Right lobe of liver (tissue), 6 donors: ENCODE data around the gene FLVCR2. TPM values are rescaled to one million over a fixed set of nuclear protein-coding genes. Genes with fewer than 3 reads are reported as not detected.

Experiments
- ATAC-seq, 4 donors: fragments of 200-7000 bp; cut with Tn5 transposase; one replicate each; pipeline ENCODE4 v1.9.1; 2020; ENCODE audit warnings: mild to moderate bottlenecking in 4 of 4, moderate library complexity in 4 of 4
- DNase-seq, 3 donors: peaks; one replicate each; pipeline ENCODE4 v3.0.0-alpha.2; 2020
- H3K27ac ChIP-seq, 3 donors: fragments of 200-600 bp; one replicate each; pipeline ENCODE4 v1.8.0; 2022
- H3K27me3 ChIP-seq, 2 donors: fragments of 200-600 bp; one replicate each; pipeline ENCODE4 v1.8.0; 2022
- H3K36me3 ChIP-seq, 4 donors: fragments of 200-600 bp; sonication (generic) in 1 of 4; one replicate each; pipeline versions ENCODE4 v1.5.1 to v1.8.0; 2017 to 2022; ENCODE audit warnings: control low read depth in 1 of 4
- H3K4me1 ChIP-seq, 4 donors: fragments of 200-600 bp; sonication (generic) in 1 of 4; one replicate each; pipeline versions ENCODE4 v1.5.1 to v1.8.0; 2017 to 2022; ENCODE audit warnings: control low read depth in 1 of 4
- H3K4me3 ChIP-seq, 3 donors: fragments of 200-600 bp; one replicate each; pipeline ENCODE4 v1.8.0; 2022
- H3K9me3 ChIP-seq, 4 donors: fragments of 200-600 bp; sonication (generic) in 1 of 4; one replicate each; pipeline versions ENCODE4 v1.5.1 to v1.8.0; 2017 to 2022; ENCODE audit warnings: control low read depth in 1 of 4
- CTCF ChIP-seq, 4 donors: fragments of 200-600 bp in 3 of 4; fragments of 450-650 bp in 1 of 4; IDR thresholded peaks; one replicate each; pipeline versions ENCODE4 v1.5.1 to v1.8.0; 2016 to 2022; ENCODE audit warnings: antibody characterized with exemption in 4 of 4, mild to moderate bottlenecking in 2 of 4
- POLR2A ChIP-seq: fragments of 450-650 bp; IDR thresholded peaks from one replicate; pipeline ENCODE4 v1.6.1; 2017; ENCODE audit warnings: antibody characterized with exemption, mild to moderate bottlenecking
- WGBS: methylation state at CpG from one replicate; pipeline ENCODE4 v1.1.6; 2018; ENCODE audit warnings: low coverage, low lambda C conversion rate; ENCODE audit not compliant: insufficient coverage; ENCODE audit errors: missing lambda C conversion rate; 5-methylcytosine and 5-hydroxymethylcytosine counted together
- intact Hi-C, 2 donors: fragments of 100-400 bp; cut with DNase I; formaldehyde crosslinking; loops; one replicate each; pipeline versions ENCODE4 v1.11.2 to v1.14.1; 2022
- total RNA-seq, 6 experiments: library from RNA; depleted of rRNA in 2 of 6; stranded (reverse); fragments of >200 nt in 2 of 6; fragmentation: NEBNext Ultra II Directional in 3 of 6; extraction: Animal tissue kit (Norgen Biotek cat#: 25700) in 3 of 6; gene quantifications; one replicate each; pipeline versions ENCODE4 v1.1.0 to v1.2.4, GENCODE V29; 2016 to 2023
- donor health status: DM: no; HTN: yes; CAD: no.
- donor health status: DM: no; HTN: no; CAD: no.
- donor health status: DM: no; HTN: no; CAD: no.
- donor health status: DM: no; HTN: yes; CAD: no.
- donor health status: DM: no; HTN: yes; CAD: no.

FLVCR2 gene
- total RNA-seq, 6 experiments from 2014 or later = 17.0 to 42.8 (median 27.8) TPM

DNA sequence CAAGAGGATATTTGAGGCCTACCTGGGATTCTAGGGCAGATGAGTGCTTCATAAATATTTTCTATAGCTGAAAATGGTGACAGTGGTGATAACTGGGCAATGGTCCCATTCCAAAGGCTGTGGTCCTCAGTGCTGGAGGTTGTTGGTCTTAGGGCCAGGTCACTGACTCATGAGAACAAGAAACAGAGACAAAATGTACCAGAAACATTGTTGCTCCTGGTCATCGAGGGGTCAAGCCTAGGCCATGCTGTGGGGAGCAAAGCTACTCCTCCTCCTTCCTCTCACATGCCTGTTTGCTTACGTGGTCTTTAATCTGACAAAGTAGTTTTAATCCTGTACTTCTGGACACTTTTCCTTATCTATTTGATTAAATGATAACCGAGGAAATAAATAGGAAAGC, 48.4 kb downstream of the FLVCR2 start:
- ATAC-seq (peak; percentile 63 to 86 (median 76)), DNase-seq (peak in 1 of 3 donors; percentile 67)
- Histone ChIP-seq H3K9me3 (no peaks in the 10 kb centered on the region), H3K36me3 (peaks cover 0 to 3% (median 0%) of the 10 kb centered on the region in 4 donors), H3K27ac (peak overlapping the region; percentile 38 to 57 (median 46)), H3K27me3 (no peaks in the 10 kb centered on the region), H3K4me1 (peaks cover 0 to 50% (median 19%) of the 10 kb centered on the region in 4 donors), H3K4me3 (no peak overlapping the region)
- no peak for TF ChIP-seq CTCF (IDR thresholded peaks at IDR 0.05)
- TF ChIP-seq POLR2A = no peak
- intact Hi-C loops = no loop called here
- WGBS = 8% methylated on average over 3 of the region's 3 CpGs

GRCh38 chr14:75627406-75627805, 49.0 kb downstream of the FLVCR2 start:
- H3K27ac ChIP-seq = peak overlapping the region; percentile 38 to 57 (median 46)
- peaks cover 0 to 45% (median 17%) of the 10 kb centered on the region in 4 donors for H3K4me1 ChIP-seq
- intact Hi-C loops = no loop called here
- no peak overlapping the region for H3K4me3 ChIP-seq
- ATAC-seq (peak; percentile 84 to 89 (median 88)), DNase-seq (peak in 2 of 3 donors; percentile 58 to 71)
- no peaks in the 10 kb centered on the region for H3K27me3 ChIP-seq
- peak; percentile 62 for TF ChIP-seq POLR2A
- TF ChIP-seq CTCF (IDR thresholded peaks at IDR 0.05) = no peak
- 48% methylated on average over 4 of the region's 4 CpGs for WGBS
- peaks cover 0 to 3% (median 0%) of the 10 kb centered on the region in 4 donors for H3K36me3 ChIP-seq
- H3K9me3 ChIP-seq = no peaks in the 10 kb centered on the region

GRCh38 chr14:75628816-75629215, 50.4 kb downstream of the FLVCR2 start:
- intact Hi-C loops = no loop called here
- DNase-seq = no peak
- no peak for TF ChIP-seq POLR2A
- TF ChIP-seq CTCF (IDR thresholded peaks at IDR 0.05) = no peak
- H3K4me1 ChIP-seq = peaks cover 0 to 30% (median 13%) of the 10 kb centered on the region in 4 donors
- WGBS = 75% methylated on average over 3 of the region's 3 CpGs
- no peak for ATAC-seq
- H3K4me3 ChIP-seq = no peak overlapping the region
- H3K27ac ChIP-seq = no peak overlapping the region
- H3K36me3 ChIP-seq = peaks cover 0 to 3% (median 0%) of the 10 kb centered on the region in 4 donors
- no peaks in the 10 kb centered on the region for H3K27me3 ChIP-seq
- H3K9me3 ChIP-seq = no peaks in the 10 kb centered on the region

GRCh38 chr14:75630695-75631452, 52.5 kb downstream of the FLVCR2 start:
- Histone ChIP-seq H3K27ac (no peak overlapping the region), H3K4me3 (no peak overlapping the region), H3K36me3 (peaks cover 0 to 12% (median 0%) of the 10 kb centered on the region in 4 donors), H3K4me1 (peaks cover 0 to 24% (median 11%) of the 10 kb centered on the region in 4 donors), H3K9me3 (no peaks in the 10 kb centered on the region), H3K27me3 (no peaks in the 10 kb centered on the region)
- intact Hi-C loops = no loop called here
- DNase-seq = no peak
- WGBS = 70% methylated on average over 2 of the region's 6 CpGs
- ATAC-seq = no peak
- TF ChIP-seq CTCF (IDR thresholded peaks at IDR 0.05) (no peak), POLR2A (no peak)
